Neutrophil (primary cell): Measurements from ENCODE around the gene SECTM1.

Experiments used
- H3K27ac ChIP-seq: fragments of 200-600 bp; sonication (generic); 2 replicates; pipeline ENCODE4 v1.5.1; 2016; ENCODE audit warnings: mild to moderate bottlenecking, moderate library complexity
- H3K27me3 ChIP-seq: fragments of 200-600 bp; sonication (generic); 2 replicates; pipeline ENCODE4 v1.6.0; 2016; ENCODE audit warnings: mild to moderate bottlenecking
- H3K36me3 ChIP-seq: fragments of 200-600 bp; sonication (generic); 2 replicates; pipeline ENCODE4 v1.5.1; 2017
- H3K4me1 ChIP-seq, 2 experiments: fragments of 200-600 bp in 1 of 2; sonication (generic) in 1 of 2; 1 replicate in 1 of 2; 2 replicates in 1 of 2; pipeline versions ENCODE4 v1.5.1 to v1.6.1; 2013 to 2016; ENCODE audit warnings: low read depth in 1 of 2, low read length in 1 of 2, mild to moderate bottlenecking in 1 of 2, moderate library complexity in 1 of 2; ENCODE audit not compliant: control insufficient read depth in 1 of 2, insufficient read depth in 1 of 2
- H3K4me3 ChIP-seq, 2 experiments: fragments of 200-600 bp in 1 of 2; sonication (generic) in 1 of 2; 1 replicate in 1 of 2; 2 replicates in 1 of 2; pipeline ENCODE4 v1.5.1; 2013 to 2016; ENCODE audit warnings: low read depth in 1 of 2, low read length in 1 of 2, mild to moderate bottlenecking in 1 of 2, moderate library complexity in 1 of 2
- H3K9me3 ChIP-seq: fragments of 200-600 bp; sonication (generic); 2 replicates; pipeline ENCODE4 v1.5.1; 2016
- TF ChIP-seq, protein P1 (sequence below): fragments of 200-600 bp; sonication (generic); IDR thresholded peaks from 2 replicates; pipeline ENCODE4 v1.5.1; 2016; ENCODE audit warnings: antibody characterized with exemption

SECTM1 gene

DNA sequence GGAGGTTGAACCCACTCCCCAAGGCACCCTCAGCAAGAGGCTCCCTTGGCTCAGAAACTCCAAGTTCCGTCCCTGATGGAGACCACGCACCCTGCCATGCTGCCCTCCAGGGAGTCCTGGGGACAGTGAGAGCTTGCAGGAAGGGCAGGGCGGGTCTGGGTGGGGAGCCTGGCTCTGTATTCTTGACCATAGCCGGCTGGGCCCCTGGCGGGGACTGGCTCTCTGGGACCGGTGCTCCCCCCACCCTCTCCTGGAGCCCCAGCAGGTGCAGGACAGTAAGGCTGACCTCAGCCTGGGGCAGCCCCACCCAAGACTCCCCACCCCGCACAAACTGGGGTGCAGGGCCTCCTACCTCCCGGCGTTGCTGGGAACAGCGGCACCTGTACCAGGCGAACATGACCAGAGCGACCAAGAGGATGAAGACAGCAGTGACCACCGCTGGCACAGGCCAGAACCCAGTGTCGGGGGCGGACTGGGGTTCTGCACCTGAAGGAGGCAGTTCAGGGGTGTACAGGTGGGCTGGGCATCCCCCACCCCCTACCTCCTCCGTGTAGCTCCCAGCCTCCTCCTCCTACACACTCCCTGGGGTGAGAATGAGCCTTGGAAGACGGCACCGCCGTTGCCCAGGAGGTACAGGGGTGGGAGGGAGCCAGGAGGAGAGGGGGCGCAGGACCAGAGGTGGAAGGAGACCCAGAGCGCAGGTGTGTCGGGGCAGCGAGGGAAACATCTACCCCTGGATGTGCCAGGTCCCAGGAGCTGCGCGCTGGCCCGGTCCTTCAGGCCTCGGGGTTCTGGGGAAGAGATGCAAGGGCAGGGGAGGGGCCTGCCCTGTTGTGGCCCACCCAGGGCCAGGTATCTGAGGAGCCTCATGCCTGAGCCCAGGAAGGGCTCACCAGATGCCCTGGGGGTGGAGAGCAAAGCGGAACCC, 10.8 kb downstream of the SECTM1 start:
- peaks cover 0 to 6% of the 10 kb centered on the region in 2 experiments for H3K4me1 ChIP-seq
- peaks cover 35% of the 10 kb centered on the region for H3K27me3 ChIP-seq
- H3K36me3 ChIP-seq = peaks cover 34% of the 10 kb centered on the region
- H3K4me3 ChIP-seq = no peak overlapping the region
- TF ChIP-seq, protein P1, sequence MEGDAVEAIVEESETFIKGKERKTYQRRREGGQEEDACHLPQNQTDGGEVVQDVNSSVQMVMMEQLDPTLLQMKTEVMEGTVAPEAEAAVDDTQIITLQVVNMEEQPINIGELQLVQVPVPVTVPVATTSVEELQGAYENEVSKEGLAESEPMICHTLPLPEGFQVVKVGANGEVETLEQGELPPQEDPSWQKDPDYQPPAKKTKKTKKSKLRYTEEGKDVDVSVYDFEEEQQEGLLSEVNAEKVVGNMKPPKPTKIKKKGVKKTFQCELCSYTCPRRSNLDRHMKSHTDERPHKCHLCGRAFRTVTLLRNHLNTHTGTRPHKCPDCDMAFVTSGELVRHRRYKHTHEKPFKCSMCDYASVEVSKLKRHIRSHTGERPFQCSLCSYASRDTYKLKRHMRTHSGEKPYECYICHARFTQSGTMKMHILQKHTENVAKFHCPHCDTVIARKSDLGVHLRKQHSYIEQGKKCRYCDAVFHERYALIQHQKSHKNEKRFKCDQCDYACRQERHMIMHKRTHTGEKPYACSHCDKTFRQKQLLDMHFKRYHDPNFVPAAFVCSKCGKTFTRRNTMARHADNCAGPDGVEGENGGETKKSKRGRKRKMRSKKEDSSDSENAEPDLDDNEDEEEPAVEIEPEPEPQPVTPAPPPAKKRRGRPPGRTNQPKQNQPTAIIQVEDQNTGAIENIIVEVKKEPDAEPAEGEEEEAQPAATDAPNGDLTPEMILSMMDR = no peak
- peak overlapping the region; percentile 7 for H3K27ac ChIP-seq
- H3K9me3 ChIP-seq = no peaks in the 10 kb centered on the region

GRCh38 chr17:82321947-82322466, 11.6 kb downstream of the SECTM1 start:
- Histone ChIP-seq H3K4me3 (no peak overlapping the region), H3K9me3 (no peaks in the 10 kb centered on the region), H3K27me3 (peaks cover 43% of the 10 kb centered on the region), H3K36me3 (peaks cover 34% of the 10 kb centered on the region), H3K27ac (peak overlapping the region; percentile 23), H3K4me1 (peaks cover 0 to 6% of the 10 kb centered on the region in 2 experiments)
- TF ChIP-seq, protein P1 = no peak

GRCh38 chr17:82320956-82321927, 12.3 kb downstream of the SECTM1 start:
- Histone ChIP-seq H3K4me3 (peak overlapping the region in 1 of 2 experiments; percentile 18), H3K27me3 (peaks cover 51% of the 10 kb centered on the region), H3K4me1 (peaks cover 0 to 7% of the 10 kb centered on the region in 2 experiments), H3K27ac (peak overlapping the region; percentile 23), H3K36me3 (peaks cover 30% of the 10 kb centered on the region), H3K9me3 (no peaks in the 10 kb centered on the region)
- TF ChIP-seq, protein P1 = peak; percentile 83

- no peak overlapping the region for H3K27ac ChIP-seq
- peaks cover 60% of the 10 kb centered on the region for H3K27me3 ChIP-seq
- TF ChIP-seq, protein P1 = no peak
Observed at GRCh38 chr17:82320140-82320840, 13.3 kb downstream of the SECTM1 start.

More at GRCh38 chr17:82320140-82320840, 13.3 kb downstream of the SECTM1 start:
- Histone ChIP-seq H3K4me1 (peaks cover 7 to 16% of the 10 kb centered on the region in 2 experiments), H3K9me3 (no peaks in the 10 kb centered on the region), H3K36me3 (peaks cover 30% of the 10 kb centered on the region), H3K4me3 (no peak overlapping the region)
